HG03175 (cell line): ENCODE data around the gene RIPK1.
"Not testable (repeated sequence)": the region's sequence is repeated elsewhere in the genome, so short reads cannot be mapped to it uniquely, and the experiment has no call there.

ENCODE experiments used
- ATAC-seq: cut with Tn5 transposase; IDR thresholded peaks from one replicate; pipeline ENCODE4 v1.9.1; 2021; ENCODE audit warnings: mild to moderate bottlenecking, moderate library complexity; ENCODE audit not compliant: unreplicated experiment

RIPK1 gene

DNA sequence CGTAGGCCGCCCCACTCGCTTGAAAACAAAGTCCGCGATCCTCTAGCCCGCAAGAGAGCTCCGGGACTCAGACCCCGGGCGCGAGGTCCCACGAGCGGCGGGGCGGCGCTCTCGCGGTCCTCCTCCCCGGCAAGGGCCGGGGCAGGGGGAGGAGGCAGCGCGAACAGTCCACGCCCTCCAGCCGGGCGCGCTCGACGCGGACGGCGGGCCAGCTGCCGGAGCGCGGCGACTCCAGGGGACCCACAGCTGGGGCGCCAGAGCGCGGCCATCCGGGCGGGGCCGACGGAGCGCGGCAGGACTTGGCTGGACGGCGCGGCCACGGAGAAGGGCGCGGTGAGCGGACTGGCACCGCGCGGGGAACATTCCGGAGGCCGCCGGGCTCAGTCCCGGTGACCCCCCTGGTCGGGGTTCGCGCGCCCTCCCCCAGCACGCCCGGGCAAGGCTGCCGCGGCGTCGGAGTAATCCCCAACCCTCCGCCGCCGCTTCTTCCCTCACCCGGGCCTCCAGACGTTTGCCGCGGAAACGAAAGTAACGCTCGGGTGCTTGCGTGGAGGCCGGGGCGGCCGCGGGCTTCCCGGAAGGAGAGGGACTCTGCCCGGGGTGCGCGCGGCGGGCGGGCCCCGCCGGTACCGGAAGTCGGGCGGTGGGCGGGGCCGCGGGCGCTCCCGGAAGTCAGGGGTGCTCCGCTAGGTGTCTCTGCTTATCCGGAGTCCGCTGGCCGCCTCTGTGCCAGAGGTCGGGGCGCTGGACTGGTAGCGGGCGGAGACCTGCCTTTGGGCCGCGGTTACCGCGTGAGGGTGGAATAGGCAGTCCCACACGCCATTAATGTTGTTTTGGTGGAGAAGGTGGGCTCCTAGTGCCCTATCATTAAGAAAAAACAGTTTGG, at the start of gene RIPK1:
RIPK1 (plus strand) TSS at position 166 of the 886 bp plus-strand sequence. CDS start 8,330 bp downstream, outside the sequence.
- peak; percentile 88 for ATAC-seq

- no peak for ATAC-seq
Measured at GRCh38 chr6:3019065-3019464, 49.2 kb upstream of the RIPK1 start.

GRCh38 chr6:3019749-3020320, 48.5 kb upstream of the RIPK1 start:
- no peak for ATAC-seq

- ATAC-seq: not testable (repeated sequence)
Measured at GRCh38 chr6:3020976-3021598, 47.2 kb upstream of the RIPK1 start.

GRCh38 chr6:3022765-3023662, 45.3 kb upstream of the RIPK1 start:
- no peak for ATAC-seq

DNA sequence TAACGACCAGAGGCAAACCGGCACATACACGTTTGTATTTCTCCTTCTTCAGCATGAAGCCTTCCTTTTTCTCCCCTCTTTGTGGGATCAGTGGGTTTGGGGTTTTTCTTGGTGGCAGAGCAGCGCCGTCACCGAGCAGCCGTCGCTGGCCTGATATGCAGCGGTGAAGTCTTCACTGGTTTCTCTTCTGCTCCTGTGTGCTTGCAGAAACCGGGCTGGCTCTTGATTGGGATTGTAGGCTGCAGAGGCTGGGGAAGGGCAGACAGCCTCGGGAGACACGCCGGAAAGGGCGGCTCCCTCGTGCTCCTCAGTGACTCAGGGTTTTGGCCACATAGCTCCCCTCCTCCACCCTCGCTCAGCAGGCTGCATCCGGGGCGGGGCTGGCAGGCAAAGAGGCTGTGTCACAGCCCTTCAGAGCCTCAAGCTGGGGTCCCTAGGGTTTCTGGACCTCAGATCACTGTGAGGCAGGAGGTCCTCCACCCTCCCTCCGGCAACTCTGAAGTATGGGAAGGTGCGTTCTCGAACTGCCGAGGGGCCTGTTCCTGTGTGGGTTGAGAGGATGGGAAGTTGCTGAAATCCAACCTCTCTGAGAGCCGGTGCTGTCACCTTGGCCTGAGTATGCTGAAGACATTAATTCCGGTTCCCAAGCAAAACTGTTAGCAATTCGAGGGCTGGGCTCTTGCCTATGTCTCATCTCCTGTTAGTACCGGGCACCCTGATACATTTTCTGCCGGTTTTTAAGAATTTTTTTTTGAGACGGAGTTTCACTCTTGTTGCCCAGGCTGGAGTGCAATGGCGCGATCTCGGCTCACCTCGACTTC, 44.4 kb upstream of the RIPK1 start:
- peak; percentile 73 for ATAC-seq

GRCh38 chr6:3026791-3027626, 41.3 kb upstream of the RIPK1 start:
- ATAC-seq: peak; percentile 77

DNA sequence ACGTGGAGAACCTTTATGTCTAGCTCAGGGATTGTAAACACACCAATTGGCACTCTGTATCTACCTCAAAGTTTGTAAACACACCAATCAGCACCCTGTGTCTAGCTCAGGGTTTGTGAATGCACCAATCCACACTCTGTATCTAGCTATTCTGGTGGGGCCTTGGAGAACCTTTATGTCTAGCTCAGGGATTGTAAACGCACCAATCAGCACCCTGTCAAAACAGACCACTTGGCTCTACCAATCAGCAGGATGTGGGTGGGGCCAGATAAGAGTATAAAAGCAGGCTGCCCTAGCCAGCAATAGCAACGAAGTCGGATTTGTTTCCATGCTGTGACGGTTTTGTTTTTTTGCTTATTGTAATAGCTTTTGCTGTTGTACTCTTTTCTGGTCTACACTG, 40.1 kb upstream of the RIPK1 start:
- ATAC-seq: not testable (repeated sequence)

DNA sequence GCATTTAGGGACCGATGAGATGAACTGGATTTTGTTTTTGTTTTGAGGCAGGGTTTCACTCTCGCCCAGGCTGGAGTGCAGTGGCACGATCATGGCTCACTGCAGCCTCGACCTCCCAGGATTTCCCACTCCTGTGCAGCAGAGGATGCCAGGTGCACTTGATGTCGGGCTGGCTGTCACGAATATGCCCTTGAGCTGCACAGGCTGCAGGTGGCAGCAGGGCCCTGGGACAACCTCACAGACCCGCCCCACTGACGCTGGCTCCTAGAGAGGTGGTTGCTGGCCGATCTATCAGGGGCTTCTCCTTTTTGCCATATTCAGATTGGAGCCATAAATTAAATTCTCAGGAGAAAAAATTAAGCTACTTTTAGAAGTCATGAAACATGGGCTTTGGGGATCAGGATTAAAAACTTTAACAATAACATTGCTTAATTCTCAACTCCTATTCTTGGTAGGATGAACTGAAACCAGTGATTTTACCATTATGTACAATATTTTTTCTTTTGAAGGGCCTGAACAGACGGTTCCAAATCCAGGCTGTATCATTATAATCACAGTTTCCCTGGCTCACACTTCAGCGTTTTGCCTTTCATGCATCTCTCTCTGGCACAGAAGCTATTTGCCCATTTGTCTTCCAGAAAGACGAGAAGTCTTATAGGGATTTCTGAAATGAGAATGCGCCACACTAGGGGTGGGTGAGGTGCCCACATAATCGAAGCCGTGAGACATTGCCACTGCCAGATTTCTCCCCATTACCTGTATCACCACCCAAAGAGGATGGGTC, 36.2 kb upstream of the RIPK1 start:
- no peak for ATAC-seq

- no peak for ATAC-seq
Measured at GRCh38 chr6:3032986-3033385, 35.3 kb upstream of the RIPK1 start.

DNA sequence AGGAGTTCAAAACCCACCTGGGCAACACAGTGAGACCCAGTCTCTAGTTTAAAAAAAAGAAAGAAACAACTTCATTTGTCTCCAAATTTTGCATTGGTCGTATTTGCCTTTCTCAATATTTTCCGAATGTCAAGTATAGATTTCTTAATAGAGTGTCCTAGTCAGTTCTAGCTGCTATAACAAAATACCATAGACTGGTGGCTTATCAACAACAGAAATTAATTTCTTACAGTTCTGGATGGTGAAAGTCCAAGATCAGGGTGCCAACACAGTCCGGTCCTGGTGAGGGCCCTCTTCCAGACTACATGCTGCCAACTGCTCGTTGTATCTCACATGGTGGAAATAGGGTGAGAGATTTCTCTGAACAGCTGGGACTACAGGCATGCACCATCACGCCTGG, 34.6 kb upstream of the RIPK1 start:
- ATAC-seq: no peak

GRCh38 chr6:3035397-3035796, 32.9 kb upstream of the RIPK1 start:
- no peak for ATAC-seq

DNA sequence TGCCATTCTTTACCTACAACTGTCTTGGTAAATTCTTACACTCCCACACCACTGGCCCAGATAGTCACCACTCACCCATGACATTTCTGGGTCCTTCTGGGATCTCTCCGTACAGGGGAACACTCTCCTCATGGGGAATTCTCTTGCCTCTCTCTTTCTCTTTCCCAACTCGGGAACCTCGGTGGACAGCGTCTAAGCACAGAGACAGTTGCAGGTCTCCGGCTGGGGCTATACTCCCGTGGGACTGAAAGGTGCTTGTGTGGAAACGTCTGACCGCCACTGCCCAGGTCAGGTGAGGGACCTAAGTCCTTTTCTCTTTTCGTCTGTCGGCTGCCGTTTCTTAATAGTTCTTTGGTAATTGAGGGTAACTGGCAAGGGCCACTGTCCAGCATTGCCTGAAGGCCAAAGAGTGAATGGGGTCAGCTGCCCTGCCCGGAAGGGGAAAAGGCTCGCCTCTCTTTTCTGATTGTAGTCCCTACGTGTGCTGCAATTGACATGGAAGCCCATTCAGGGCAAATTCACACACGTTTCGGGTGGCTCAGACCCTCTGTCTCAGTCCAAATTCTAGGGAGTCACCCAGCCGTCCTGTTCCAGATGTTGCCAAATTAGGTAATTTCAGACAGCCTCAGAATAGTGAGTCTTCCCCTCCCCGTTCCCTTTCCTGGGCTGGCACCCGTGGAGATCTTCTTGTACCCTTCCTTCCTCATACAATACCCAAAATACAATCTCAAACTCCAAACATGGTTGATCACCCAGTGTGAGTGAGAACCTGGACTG, 31.2 kb upstream of the RIPK1 start:
- ATAC-seq: no peak

- no peak for ATAC-seq
Measured at GRCh38 chr6:3037638-3038365, 30.5 kb upstream of the RIPK1 start.

- no peak for ATAC-seq
Measured at GRCh38 chr6:3039384-3039783, 28.9 kb upstream of the RIPK1 start.

DNA sequence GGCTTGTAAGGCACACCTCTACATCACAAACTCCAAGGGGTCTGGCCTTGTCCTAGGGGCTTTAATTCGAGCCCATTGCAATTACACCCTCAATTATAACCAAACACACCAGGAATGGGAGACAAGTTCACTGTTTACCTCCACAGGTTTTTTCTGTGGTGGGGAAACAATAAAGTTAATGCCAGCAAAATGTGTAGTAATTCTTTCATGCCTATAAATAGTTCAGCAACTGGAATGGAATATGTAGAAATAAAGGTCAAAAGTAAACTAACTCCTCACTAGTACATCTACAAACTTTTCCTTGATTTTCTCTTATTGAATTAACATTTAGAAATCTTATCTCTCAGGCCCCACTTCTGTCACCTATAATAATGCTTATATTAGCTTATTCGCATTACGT, 27.1 kb upstream of the RIPK1 start:
- ATAC-seq: no peak

DNA sequence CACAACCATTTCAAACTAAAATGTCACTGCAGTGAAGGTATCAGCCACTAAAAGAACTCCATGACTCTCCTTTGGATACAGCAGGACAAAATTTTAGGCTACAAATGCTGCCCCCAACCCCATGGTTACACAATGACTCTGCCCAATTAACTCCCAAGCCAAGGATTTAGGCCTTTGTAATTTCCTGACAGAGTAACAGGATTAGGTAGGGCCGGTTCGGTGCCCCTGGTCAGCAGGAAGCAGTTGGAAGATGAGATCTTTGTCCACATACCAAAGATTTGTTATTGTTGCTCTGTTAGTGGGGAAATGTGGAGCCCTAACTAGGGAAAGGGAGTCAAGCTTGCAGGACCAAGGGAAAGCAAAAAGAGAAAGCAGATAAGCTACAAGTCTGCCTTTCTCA, 26.7 kb upstream of the RIPK1 start:
- ATAC-seq: no peak
